Stimulated activated CD4-positive, alpha-beta T cell treated with anti-CD3 and anti-CD28 coated beads, Interleukin-4, amount 100 ng/mL, for 4 hours (primary cell): ENCODE measurements around the gene ALDH1A3.
A peak's percentile ranks its signal among the peaks of the same experiment; 100 is the strongest.

Experiments
- DNase-seq, 2 experiments: peaks; one replicate each; pipeline ENCODE4 v3.0.0-alpha.2; 2020

Gene ALDH1A3

DNA sequence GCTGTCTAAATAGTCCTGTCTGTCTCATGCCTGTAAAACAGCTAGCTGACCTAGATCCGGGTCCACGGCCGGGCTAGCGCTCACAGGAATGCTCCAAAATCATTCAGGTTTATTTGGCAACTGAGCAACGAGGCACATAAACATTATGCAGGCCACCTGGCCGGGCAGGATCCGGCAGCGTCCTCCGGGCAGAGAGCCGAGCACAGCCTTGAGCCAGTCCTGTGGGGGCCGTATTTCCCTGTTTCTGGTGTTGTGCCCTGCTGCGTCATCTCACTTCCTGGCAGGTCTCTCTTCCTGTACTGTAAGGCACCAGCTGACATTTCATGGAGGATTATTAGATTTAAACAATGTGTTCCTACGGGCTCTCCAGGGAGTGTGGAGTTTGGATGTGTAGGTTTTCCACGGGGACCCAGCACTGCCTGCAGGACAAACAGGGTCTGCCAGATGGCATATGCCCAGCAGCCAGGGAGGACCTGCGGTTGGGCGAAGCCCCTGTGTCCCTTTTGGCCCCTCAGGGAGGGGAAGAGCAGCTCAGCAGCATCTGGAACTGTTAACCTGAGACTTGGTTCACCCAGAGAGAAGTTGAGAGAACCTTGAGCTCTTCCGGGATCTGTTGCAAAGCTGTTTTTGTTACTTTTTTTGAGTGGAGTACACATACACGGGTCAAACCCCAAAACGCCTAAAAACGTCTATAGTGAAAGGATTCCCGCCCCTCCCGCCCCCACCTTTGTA is 23.0 kb downstream of the ALDH1A3 start:
- no peak for DNase-seq

DNA sequence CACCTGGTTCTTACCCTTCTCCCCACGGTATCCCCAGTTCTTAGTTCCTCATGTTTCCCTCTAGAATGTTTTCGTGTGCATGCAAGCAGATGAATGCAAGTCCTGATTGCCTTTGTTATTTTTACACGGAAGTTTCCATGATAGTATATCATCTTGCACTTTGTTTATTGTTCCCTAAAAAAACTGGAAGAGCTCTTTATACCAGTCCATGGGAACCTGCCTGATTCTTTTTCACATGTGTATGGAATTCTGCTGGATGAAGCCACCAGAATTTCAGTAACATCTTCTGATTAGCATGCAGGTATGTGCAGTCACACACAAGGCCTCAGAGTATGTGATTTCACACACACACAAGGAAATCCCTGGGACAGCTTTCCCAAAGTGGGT is 23.5 kb downstream of the ALDH1A3 start:
- DNase-seq: no peak

DNA sequence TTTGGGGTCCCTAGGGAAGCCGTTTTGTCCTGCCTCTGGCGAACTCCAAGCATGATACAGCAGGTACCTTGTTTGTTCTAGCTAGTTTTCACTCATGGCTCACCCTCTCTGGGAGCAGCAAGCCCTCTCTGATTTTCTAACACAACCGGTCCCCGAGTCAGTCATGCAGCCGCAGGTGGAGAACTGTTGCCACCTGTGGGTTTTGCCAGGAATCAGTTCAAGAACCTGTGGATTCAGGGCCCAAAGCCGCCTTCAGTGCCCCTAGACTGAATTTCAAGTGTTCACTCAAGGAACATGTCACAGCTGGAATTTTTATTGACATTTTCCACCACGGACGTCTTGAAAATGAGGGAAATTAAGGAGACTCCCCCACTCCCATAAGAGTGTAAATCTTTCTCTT is 26.2 kb downstream of the ALDH1A3 start:
- no peak for DNase-seq

DNA sequence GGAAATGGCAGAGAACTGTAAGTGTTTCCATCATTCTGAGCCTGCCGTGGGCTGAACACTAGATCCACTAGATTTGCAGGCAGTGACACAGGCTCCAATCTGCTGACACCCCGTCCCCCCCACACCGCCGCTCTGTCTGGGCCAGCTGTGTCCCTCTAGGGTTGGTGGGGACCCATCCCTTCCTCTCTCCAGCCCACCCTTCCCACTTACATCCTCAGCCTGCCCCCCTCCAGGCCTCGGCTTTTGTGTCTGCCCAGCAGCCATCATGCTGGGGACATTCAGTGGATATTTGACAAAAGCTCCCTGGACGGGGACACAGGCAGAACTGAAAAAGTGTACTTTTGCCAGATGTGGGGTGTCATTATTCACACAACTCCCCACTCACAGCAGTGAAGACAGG is 28.8 kb downstream of the ALDH1A3 start:
- no peak for DNase-seq

DNA sequence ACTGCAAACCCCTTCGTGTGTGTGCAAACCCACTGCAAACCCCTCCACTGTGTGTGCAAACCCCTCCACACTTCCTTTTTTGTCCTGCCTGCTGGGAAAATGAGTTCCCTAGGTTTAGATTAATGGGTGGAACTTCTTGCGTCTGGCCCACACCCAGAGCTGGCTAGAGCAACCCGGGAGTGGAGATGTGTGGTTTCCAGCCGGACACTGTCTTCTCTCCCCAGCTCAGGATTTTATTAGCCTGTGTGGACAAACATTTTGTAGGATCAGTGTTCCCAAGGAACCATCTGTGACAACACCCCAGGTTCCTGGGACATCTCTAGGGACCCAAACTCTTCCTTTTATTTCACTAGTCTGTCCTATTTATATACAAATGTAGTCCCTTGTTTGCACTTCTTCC is 29.9 kb downstream of the ALDH1A3 start:
- no peak for DNase-seq

DNA sequence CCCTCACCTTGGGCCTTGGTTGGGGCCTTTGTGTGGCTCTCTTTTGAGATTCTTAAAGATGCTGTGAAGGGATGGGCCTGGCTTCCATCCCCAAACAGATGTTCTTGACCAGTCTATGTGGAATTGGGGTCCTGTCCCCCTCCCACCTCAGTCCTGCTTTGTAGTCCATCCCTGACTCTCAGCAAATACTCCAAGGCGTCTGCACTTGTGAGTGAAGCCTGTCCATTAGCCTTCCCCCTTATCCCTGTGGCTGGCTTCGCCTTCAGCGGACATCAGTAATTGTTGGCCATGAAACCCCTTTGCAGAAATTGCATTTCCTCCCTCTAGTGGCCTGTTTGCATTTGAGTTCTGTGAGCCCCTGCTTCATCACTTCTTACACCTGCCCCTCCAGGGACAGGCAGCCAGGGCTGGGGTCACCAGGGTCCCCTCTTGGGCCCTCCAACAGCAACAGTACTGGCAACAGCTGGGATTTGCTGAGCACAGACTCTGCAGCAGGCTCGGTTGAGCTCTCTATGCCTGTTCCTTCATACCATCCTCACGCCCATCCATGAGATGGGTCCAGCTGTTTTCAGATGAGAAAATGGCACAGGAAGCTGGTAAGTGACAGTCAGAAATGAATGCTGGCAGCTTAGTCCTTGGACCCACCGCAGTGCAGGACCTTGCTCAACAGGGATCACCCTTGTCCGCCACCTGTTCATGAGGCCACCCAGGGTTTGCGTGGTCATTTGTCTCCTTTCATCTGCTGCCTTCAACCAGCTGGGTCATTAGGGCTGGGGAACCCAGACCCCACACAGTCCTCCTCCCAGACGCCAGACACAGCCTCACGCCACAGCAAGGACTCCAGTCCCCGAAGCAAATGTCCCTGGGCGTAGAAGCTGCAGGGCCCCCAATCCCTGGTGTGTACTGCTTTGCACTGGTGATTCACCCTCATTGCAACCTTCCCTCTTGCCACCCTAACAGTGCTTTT is 30.6 kb downstream of the ALDH1A3 start:
- DNase-seq: no peak

DNA sequence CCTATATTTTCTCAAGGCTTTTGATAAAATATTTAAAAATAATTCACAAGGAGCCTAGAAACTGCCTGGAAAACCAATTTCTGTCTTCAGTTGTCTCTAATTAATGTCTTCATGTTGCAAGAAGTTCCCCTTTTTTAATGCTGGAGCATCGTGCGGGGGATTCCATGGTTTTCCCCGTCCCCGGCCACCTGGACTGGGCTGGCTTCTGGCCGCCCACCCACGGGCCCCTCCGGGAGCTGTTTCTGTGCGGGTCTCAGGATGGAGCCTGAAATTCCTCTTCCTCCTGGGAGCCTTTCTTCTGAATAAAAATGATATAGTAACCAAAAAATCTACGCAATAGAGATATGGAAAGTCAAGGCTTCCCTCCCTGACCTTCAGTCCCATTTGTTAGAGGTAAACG is 31.5 kb downstream of the ALDH1A3 start:
- DNase-seq: no peak

DNA sequence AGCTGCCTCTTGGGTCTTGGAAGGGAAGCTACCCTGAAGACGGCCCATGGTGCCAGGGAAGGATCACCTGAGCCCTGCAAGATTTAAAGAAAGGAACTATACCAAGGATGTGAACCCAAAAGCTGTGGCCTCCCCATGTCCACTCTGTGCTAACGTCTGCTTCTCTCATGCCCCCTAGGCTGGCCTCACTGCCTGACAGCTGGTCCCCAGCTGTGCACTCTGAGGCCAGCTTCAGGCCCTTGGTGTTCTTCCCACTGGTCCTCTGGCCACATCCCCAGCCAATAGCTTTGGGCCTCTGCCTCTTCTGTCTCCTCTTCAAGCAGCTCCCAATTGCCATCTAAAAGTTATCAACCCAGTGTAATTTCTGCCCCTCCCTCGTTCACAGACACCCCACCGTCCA is 34.3 kb downstream of the ALDH1A3 start:
- no peak for DNase-seq

DNA sequence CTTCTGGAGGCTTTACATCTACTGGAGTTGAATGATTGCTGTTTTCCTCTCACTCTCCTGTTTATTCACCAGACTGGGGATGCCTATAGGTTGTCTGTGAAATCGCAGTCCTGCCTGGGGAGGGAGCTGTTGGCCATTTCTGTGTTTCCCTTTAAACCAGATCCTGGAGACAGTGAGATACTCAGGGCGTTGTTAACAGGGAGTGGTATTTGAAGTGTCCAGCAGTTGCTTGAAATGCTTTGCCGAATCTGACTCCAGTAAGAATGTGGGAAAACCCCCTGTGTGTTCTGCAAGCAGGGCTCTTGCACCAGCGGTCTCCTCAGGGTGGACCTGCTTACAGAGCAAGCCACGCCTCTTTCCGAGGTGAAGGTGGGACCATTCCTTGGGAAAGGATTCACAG is 35.2 kb downstream of the ALDH1A3 start:
- DNase-seq: no peak

DNA sequence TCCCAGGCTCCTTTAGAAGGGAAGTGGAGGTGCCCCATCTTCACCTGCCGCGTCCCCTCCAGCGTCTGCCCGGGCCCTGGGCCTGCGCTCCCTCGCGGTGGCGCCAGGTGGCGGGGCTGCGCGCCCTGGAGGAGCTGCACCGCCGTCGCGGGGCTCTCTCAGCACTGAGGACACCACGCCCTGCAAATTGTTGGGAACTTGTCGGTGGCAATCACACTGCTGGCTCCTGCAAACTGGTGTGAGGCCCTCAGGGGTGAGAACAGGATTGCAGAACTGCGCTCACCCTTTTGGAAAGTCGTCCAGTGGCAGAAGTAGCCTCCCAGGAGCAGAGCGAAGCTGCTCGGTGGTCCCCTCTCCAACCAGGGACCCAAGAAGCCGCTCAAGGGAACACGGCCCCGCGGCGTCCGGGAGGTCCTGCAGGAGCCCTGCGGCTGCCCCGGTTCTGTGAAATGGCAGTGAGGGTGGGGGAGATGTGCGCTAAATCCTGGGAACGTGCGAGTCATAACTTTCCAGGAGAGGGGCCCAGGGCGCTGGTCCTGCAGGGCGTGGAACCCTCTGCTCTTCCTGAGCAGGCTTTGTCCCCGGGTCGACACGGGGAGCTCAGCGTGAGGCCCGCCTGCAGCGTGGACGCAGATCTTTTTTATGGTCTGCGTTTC is 38.5 kb downstream of the ALDH1A3 start:
- peak; percentile 58 to 75 for DNase-seq

DNA sequence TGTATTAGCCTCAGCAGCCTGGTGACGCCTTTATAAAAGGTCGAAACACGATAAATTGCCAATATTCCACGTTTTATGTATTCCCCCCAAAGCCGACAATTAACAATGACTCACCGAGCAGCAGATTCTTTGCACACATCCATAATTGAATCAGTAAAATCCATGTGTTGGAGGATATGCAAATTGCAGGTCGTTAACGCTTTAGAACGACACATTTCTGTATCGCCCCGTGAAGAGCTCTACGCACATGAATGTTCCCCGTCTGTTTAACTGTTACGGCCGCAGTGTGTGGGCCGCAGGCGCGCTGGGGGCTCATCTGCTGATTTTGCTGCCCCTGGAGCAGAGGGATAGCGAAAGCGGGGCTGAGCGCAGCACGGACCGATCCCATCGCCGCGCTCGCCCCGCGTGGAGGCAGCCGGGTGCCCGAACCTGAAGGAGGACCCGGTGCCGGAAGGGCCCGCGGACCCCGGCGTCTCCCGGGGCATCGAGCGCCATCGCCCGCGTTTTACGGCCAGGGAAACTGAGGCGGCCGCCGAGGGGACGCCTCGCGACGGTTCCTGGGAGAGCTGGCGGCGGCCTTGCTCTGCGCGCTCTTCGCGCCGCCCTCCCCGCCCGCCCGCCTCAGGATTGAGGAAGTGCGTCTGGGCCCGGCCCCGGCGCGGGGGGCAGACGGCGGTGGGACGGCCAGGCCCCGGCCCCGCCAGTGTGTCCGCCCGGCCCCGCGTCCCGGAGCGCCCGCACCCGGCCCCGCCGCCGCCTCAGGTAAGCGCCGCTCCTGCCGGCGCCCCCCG is 39.3 kb downstream of the ALDH1A3 start, which contains the start of gene LRRK1:
TSS of gene LRRK1 (plus strand) at position 668 of the 791 bp plus-strand sequence. CDS start 5,276 bp downstream, outside the sequence.
- peak in 1 of 2 experiments; percentile 27 for DNase-seq

DNA sequence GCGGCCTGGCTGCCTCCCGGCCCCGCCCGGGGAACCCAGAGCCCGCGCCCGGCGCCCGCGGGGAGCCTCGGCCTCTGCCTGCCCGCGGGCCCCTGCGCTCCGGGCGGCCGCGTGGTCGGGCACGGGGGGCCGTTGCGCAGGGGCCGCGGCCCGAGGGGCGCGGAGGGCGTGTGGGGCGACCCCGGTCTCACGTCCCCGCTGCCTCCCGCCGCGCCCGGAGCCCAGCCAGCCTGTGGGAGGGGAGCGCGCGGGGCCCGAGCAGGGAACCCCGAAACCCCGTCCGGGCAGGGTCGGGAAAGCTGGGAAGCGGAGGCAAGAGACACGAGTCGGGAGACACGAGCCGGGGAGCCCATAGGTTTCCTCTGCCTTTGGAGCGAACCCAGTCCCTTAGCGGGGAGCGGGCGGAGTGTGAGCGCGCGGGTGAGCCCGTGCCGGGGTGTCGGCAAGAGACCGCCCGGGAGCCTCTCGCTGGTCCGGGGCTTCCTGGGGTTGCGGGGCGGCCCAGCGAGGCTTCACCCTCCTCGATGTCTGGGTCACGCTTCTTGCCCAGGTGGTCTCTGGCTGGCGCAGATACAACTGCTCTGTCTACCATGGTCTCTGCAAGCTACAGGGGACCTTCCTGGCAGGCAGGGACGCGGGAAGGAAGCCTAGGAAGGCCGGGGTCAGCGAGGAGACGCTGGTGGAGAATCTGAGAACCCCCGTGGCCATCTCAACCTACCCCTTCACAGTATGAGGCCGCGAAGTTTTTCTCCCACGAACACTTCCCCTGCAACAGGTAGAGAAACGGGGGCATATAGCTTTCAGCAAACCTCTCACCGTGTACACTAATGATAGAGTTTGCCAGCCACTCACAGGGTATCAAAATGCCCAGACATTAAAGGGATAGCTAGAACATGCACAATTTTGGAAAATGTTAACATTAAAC is 40.1 kb downstream of the ALDH1A3 start:
- DNase-seq: peak in 1 of 2 experiments; percentile 14

DNA sequence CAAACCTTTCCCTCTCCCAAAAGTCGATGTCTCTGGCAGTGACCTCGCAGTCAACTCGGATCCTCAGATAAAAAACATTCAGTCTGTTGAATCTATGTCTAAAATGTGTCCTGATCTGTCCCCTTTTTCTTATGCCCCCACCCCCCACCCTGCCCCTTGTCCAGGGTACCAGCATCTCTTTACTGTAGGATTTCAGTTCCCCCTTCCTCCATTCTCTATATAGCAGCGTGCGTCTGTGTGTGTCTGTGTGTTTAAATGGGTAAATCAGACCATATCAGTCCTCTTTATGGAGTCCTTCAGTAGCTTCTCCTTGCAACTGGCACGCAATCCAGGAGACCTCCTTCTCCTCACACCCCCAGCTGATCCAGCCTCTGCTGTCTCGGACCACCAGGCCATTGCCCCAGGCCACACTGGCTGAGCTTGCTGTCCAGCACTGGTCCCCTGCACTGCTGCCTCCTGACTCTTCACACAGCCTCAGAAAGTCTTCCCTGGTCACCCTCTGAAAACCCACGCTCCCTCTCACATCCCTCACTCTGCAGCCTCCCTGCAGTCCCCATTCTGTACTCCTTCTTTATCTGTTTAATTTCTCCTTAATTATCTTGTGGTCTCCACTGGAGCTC is 41.0 kb downstream of the ALDH1A3 start:
- no peak for DNase-seq

DNA sequence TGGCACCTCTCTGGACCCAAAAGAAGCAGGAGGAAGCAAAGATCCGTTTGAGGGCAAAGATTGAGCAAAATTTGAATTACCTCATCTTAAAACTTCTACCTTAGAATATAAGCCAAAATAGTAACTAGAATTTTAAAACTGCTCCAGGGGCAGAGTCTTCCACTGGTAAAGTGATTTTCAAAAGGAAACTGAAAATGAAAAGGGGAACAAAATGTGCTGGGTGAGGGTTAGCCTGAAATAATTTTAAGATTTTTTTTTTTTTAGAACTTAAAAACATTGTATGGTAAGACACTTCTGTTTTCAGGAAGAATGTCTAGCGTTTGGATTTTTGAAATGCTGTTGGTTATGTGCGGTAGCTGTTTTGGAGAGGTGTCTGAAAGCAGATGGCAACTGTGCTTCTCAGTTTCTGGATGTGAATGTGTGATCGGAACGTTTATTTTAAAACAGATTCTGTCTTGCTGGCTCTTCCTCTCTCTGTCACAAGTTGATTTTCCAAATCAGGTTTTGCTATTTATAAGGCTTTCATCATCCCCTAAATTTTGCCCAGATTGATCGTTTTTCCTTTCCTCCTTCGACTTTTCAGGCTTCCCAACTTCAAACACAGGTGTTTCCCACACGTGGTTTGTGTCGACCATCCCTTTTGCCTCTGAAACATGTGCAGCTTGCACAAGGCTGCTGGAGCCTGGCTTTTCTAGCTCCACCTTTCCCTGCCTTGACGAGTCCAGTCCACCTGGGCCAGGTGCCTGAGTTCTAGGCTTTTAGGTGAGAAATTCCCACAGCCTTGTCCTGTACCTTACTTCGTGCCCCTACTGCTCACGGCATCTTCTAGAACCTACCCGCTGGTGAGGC is 42.8 kb downstream of the ALDH1A3 start:
- DNase-seq: no peak

DNA sequence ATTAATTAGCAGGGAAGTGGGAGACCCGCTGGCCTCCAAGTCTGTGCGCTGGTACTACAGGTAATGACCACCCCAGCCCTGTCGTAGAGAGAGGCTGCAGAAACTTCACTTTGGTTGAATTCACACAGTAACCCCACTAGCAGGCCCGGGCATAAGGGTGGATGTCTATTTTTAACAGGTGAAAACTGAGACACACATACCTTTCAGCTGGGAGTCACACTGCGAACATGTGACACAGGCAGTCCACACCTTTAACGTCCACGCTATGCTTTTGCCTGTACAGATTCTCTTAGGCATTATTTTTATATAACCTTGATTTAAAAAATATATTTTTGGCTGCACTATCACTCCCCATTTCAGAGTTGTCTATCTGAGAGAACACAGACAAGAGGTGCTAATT is 43.4 kb downstream of the ALDH1A3 start:
- no peak for DNase-seq

DNA sequence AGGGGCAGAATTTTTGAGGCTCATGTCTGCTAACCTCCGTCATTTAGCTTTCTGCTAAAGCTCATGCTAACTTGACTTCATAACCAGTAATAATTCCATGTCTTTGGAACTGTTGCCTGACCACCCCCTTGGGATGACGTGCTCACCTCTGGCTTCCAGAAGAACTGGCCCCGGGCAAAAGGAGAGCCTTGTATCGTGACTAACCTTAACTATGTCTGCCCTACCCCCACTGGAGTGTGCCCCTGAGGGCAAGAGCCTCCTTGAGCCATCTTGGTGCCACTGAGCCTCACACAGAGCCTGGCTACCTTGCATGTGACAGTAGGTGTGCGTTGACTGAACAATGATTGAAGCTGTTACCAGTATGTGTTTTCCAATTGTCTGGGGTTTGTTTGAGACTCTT is 44.3 kb downstream of the ALDH1A3 start:
- DNase-seq: no peak

DNA sequence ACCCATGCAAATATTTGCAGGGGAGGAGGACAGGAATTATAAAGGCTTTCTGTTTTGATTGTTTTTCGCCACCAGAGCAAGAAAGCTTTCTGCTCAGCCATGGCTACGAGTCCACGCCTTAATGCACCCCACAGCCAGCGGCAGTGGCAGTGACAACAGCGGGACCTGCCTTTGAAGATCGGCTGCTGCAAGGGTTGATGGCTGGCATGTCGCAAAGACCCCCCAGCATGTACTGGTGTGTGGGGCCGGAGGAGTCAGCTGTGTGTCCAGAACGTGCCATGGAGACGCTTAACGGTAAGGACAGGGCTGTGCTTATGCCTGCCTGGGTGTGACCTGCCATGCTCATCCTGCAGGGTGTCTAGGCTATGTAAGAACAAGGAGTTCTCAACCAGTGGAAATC is 44.8 kb downstream of the ALDH1A3 start:
- DNase-seq: no peak

DNA sequence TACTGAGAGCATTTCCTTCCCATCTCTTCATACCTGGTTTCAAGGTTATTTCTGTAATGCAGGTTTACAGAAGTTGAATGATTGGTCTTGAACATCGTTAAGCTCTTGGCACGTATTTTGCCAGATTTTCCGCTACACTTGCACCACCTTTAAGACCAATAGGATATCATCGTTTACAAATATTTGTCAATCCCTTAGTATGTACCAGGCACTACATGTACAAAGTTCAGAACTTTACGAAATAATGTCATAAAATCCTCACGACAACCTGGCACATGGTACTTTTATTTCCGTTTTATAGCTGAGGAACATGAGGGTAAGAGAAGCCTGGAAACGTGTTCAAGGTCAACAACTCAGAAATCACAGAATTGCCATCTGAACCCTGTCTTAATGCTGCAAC is 45.8 kb downstream of the ALDH1A3 start:
- no peak for DNase-seq

DNA sequence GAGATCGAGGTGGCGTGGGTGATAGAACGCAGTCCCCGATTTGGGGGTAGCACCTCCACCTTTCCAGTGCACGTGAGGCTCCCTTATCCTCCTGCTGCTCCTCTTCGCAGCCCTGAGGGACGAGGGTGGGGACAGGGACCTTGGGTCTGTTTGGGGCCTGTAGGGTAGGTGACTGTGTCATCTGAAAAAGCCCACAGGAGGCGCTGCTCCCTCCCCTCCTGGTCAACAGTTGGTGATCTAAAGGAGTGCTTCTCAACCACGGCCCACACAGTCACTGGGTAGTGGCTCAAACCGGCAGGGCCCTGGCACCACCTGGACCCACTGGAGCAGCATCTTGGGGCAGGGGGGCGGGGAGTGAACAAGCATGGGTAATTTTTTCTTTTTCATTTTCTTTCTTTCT is 46.6 kb downstream of the ALDH1A3 start:
- DNase-seq: no peak
